ENCODE data around the gene HM13. TPM values are rescaled to one million over a fixed set of nuclear protein-coding genes. Genes with fewer than 3 reads are reported as not detected.
A peak's percentile ranks its signal among the peaks of the same experiment; 100 is the strongest.

HM13 gene
- total and polyA plus RNA-seq, 5 donors from 2014 or later, result 111 to 142 (median 134) TPM

DNA sequence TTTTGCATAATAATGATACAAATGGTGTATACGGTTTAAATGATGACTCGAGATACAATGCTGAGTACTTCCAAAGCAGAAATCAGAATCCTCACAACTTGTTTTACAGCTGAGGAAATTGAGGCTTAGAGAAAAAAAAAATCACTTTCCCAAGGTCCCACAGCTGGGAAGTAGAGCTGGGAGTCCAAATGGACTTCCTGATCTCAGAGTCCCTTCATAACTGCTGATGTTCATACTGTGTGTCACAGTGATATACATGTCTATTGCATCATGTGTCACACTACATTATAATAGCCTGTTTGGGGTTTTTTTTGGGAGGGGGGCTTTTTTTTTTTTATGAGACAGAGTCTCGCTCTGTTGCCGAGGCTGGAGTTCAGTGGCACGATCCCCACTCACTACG, 8.5 kb downstream of the HM13 start:
- Histone ChIP-seq H3K27ac (ENCODE audit: insufficient read depth, low read length, poor library complexity, severe bottlenecking) (no peak overlapping the region), H3K9me3 (ENCODE audit: control insufficient read depth in 2 of 2, low read length in 2 of 2) (no peaks in the 10 kb centered on the region), H3K4me3 (ENCODE audit: low read depth, low read length) (no peak overlapping the region), H3K4me1 (ENCODE audit: control insufficient read depth, insufficient read depth, low read length, poor library complexity, severe bottlenecking) (peaks cover 13% of the 10 kb centered on the region), H3K27me3 (ENCODE audit: control insufficient read depth, insufficient read depth, low read length) (no peaks in the 10 kb centered on the region), H3K36me3 (ENCODE audit: control insufficient read depth, insufficient read depth, low read length) (peaks cover 49% of the 10 kb centered on the region)
- peaks cover 17% of the 10 kb centered on the region for H3K36me3 Mint-ChIP-seq
- no peaks in the 10 kb centered on the region for H3K9me3 Mint-ChIP-seq
- peak overlapping the region in 1 of 4 donors; percentile 61 for H3K4me3 Mint-ChIP-seq
- ATAC-seq (ENCODE audit: low read depth in 2 of 2), result no peak
- peaks cover 13 to 72% (median 41%) of the 10 kb centered on the region in 4 donors for H3K4me1 Mint-ChIP-seq
- DNase-seq, result no peak
- H3K27ac Mint-ChIP-seq, result peak overlapping the region; percentile 15 to 59 (median 56)
- no peaks in the 10 kb centered on the region for H3K27me3 Mint-ChIP-seq

GRCh38 chr20:31523361-31524283, 9.4 kb downstream of the HM13 start:
- Histone ChIP-seq H3K4me3 (ENCODE audit: low read depth, low read length) (no peak overlapping the region), H3K9me3 (ENCODE audit: control insufficient read depth in 2 of 2, low read length in 2 of 2) (no peaks in the 10 kb centered on the region), H3K27ac (ENCODE audit: insufficient read depth, low read length, poor library complexity, severe bottlenecking) (no peak overlapping the region), H3K4me1 (ENCODE audit: control insufficient read depth, insufficient read depth, low read length, poor library complexity, severe bottlenecking) (peaks cover 11% of the 10 kb centered on the region), H3K36me3 (ENCODE audit: control insufficient read depth, insufficient read depth, low read length) (peaks cover 57% of the 10 kb centered on the region), H3K27me3 (ENCODE audit: control insufficient read depth, insufficient read depth, low read length) (no peaks in the 10 kb centered on the region)
- Mint-ChIP-seq H3K27ac (peak overlapping the region in 1 of 3 donors; percentile 25), H3K36me3 (peaks cover 21% of the 10 kb centered on the region), H3K27me3 (no peaks in the 10 kb centered on the region), H3K9me3 (no peaks in the 10 kb centered on the region), H3K4me1 (peaks cover 13 to 71% (median 41%) of the 10 kb centered on the region in 4 donors), H3K4me3 (peak overlapping the region in 1 of 4 donors; percentile 38)
- ATAC-seq (ENCODE audit: low read depth in 2 of 2) (peak in 1 of 2 donors; percentile 60), DNase-seq (no peak)

DNA sequence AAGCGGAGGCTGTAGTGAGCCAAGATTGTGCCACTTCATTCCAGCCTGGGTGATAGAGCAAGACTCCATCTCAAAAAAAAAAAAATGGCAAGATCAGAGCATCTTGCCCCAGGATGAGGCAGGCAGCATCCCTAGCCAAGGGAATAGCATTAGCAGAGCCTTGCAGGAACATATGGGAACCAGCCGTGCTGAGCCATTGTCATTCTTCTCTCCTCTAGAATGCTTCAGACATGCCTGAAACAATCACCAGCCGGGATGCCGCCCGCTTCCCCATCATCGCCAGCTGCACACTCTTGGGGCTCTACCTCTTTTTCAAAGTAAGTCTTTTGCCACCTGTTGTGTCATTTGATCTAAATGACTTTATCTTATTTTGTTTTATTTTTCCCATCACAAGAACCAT, 13.0 kb downstream of the HM13 start:
- Histone ChIP-seq H3K9me3 (ENCODE audit: control insufficient read depth in 2 of 2, low read length in 2 of 2) (no peaks in the 10 kb centered on the region), H3K4me3 (ENCODE audit: low read depth, low read length) (no peak overlapping the region), H3K4me1 (ENCODE audit: control insufficient read depth, insufficient read depth, low read length, poor library complexity, severe bottlenecking) (peaks cover 5% of the 10 kb centered on the region), H3K27ac (ENCODE audit: insufficient read depth, low read length, poor library complexity, severe bottlenecking) (no peak overlapping the region), H3K27me3 (ENCODE audit: control insufficient read depth, insufficient read depth, low read length) (no peaks in the 10 kb centered on the region), H3K36me3 (ENCODE audit: control insufficient read depth, insufficient read depth, low read length) (peaks cover 66% of the 10 kb centered on the region)
- no peak overlapping the region for H3K27ac Mint-ChIP-seq
- DNase-seq (no peak), ATAC-seq (ENCODE audit: low read depth in 2 of 2) (no peak)
- H3K4me1 Mint-ChIP-seq, result peaks cover 9 to 39% (median 22%) of the 10 kb centered on the region in 4 donors
- no peaks in the 10 kb centered on the region for H3K9me3 Mint-ChIP-seq
- no peaks in the 10 kb centered on the region for H3K27me3 Mint-ChIP-seq
- H3K4me3 Mint-ChIP-seq, result no peak overlapping the region
- peaks cover 28% of the 10 kb centered on the region for H3K36me3 Mint-ChIP-seq

DNA sequence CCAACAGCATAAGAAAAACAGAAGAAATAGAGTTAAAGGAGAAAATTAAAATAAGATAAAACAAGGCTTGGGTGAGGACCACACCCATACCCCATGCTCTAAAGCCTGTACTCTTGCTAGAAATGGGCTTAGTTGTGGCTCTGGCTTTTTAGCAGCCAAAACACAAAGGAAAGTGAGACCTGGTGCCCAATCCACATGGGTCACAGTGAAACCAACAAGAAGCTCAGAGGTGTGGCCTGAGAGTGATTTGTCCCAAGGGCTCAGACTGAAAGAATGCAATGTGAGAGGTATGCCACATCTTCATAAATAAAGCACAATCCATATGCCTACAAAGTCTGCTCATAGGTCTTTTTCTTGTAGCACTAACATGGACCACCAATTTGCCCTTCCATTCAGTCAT, 21.1 kb downstream of the HM13 start:
- no peaks in the 10 kb centered on the region for H3K9me3 ChIP-seq (ENCODE audit: control insufficient read depth in 2 of 2, low read length in 2 of 2)
- H3K27me3 ChIP-seq (ENCODE audit: control insufficient read depth, insufficient read depth, low read length), result no peaks in the 10 kb centered on the region
- DNase-seq (no peak), ATAC-seq (ENCODE audit: low read depth in 2 of 2) (no peak)
- peaks cover 3% of the 10 kb centered on the region for H3K4me1 ChIP-seq (ENCODE audit: control insufficient read depth, insufficient read depth, low read length, poor library complexity, severe bottlenecking)
- H3K27ac ChIP-seq (ENCODE audit: insufficient read depth, low read length, poor library complexity, severe bottlenecking), result no peak overlapping the region
- H3K4me3 Mint-ChIP-seq, result no peak overlapping the region
- H3K9me3 Mint-ChIP-seq, result no peaks in the 10 kb centered on the region
- H3K4me3 ChIP-seq (ENCODE audit: low read depth, low read length), result no peak overlapping the region
- H3K36me3 ChIP-seq (ENCODE audit: control insufficient read depth, insufficient read depth, low read length), result peaks cover 78% of the 10 kb centered on the region
- peaks cover 6 to 24% (median 15%) of the 10 kb centered on the region in 4 donors for H3K4me1 Mint-ChIP-seq
- H3K27me3 Mint-ChIP-seq, result no peaks in the 10 kb centered on the region
- H3K36me3 Mint-ChIP-seq, result peaks cover 57% of the 10 kb centered on the region
- H3K27ac Mint-ChIP-seq, result peak overlapping the region in 1 of 3 donors; percentile 32

DNA sequence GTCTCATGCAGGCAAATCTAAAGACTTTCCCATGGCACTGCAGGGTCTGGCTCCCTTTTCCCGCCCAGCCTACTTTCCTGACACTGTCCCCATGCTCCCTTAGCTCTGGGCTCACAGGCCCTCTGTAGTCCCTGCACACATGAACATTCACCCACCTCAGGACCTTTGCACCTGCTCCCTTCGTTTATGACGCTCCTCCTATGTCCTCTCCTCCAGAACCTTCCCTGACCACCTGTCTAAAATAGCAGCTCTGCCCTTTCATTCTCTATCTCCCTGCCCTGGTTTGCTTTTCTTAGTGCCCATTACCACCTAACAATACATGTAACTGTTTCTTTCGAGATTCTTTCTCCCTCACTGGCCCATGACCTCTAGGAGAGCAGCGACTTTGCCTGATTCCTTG, 22.3 kb downstream of the HM13 start:
- Histone ChIP-seq H3K9me3 (ENCODE audit: control insufficient read depth in 2 of 2, low read length in 2 of 2) (no peaks in the 10 kb centered on the region), H3K4me3 (ENCODE audit: low read depth, low read length) (no peak overlapping the region), H3K36me3 (ENCODE audit: control insufficient read depth, insufficient read depth, low read length) (peaks cover 68% of the 10 kb centered on the region), H3K4me1 (ENCODE audit: control insufficient read depth, insufficient read depth, low read length, poor library complexity, severe bottlenecking) (peaks cover 5% of the 10 kb centered on the region), H3K27ac (ENCODE audit: insufficient read depth, low read length, poor library complexity, severe bottlenecking) (no peak overlapping the region), H3K27me3 (ENCODE audit: control insufficient read depth, insufficient read depth, low read length) (no peaks in the 10 kb centered on the region)
- Mint-ChIP-seq H3K27ac (peak overlapping the region in 1 of 3 donors; percentile 57), H3K36me3 (peaks cover 48% of the 10 kb centered on the region), H3K4me1 (peaks cover 6 to 25% (median 16%) of the 10 kb centered on the region in 4 donors), H3K4me3 (no peak overlapping the region), H3K9me3 (no peaks in the 10 kb centered on the region), H3K27me3 (no peaks in the 10 kb centered on the region)
- DNase-seq (no peak), ATAC-seq (ENCODE audit: low read depth in 2 of 2) (no peak)

DNA sequence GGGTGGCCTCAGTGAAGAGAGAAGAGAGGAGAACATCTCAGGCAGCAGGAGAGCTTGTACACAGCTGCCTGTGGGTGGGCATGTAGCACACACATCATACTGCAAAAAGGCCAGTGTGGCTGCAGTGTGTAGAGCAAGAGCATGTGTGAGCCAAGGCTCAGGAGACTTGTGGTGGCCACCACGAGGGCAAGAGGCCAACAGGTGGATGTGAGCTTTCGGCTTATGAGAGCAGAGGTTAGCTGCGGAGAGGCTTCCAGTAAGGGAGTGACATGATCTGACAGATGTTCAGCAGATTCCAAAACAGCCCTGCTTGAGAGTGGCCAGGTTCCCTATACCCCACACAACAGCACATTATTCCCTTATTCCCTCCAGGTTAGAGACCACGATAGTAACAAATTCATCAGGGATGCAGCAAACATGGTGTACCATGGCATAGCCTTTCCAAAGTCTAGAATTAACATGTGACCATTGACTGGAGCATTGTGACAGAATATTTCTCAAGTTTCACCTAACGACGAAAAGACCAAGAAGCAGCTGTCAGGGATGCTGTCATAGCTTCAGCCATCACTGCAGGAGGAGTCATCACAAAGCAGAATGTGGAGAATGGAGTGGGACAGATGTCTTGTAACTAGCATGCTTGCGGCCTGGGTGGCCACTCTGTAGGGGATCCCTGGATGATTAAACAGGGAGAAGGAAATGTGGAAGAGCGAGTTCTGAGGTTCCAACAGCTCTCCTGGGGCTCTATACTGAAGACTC, 23.1 kb downstream of the HM13 start:
- H3K36me3 ChIP-seq (ENCODE audit: control insufficient read depth, insufficient read depth, low read length), result peaks cover 63% of the 10 kb centered on the region
- no peak for ATAC-seq (ENCODE audit: low read depth in 2 of 2)
- no peaks in the 10 kb centered on the region for H3K27me3 ChIP-seq (ENCODE audit: control insufficient read depth, insufficient read depth, low read length)
- Mint-ChIP-seq H3K36me3 (peaks cover 43% of the 10 kb centered on the region), H3K9me3 (no peaks in the 10 kb centered on the region), H3K27me3 (no peaks in the 10 kb centered on the region), H3K4me1 (peaks cover 6 to 32% (median 19%) of the 10 kb centered on the region in 4 donors), H3K4me3 (no peak overlapping the region), H3K27ac (peak overlapping the region; percentile 39 to 60 (median 57))
- H3K4me1 ChIP-seq (ENCODE audit: control insufficient read depth, insufficient read depth, low read length, poor library complexity, severe bottlenecking), result peaks cover 10% of the 10 kb centered on the region
- H3K4me3 ChIP-seq (ENCODE audit: low read depth, low read length), result no peak overlapping the region
- DNase-seq, result no peak
- H3K27ac ChIP-seq (ENCODE audit: insufficient read depth, low read length, poor library complexity, severe bottlenecking), result no peak overlapping the region
- H3K9me3 ChIP-seq (ENCODE audit: control insufficient read depth in 2 of 2, low read length in 2 of 2), result no peaks in the 10 kb centered on the region

GRCh38 chr20:31537890-31538289, 23.6 kb downstream of the HM13 start:
- Histone ChIP-seq H3K4me3 (ENCODE audit: low read depth, low read length) (no peak overlapping the region), H3K4me1 (ENCODE audit: control insufficient read depth, insufficient read depth, low read length, poor library complexity, severe bottlenecking) (peaks cover 10% of the 10 kb centered on the region), H3K27me3 (ENCODE audit: control insufficient read depth, insufficient read depth, low read length) (no peaks in the 10 kb centered on the region), H3K27ac (ENCODE audit: insufficient read depth, low read length, poor library complexity, severe bottlenecking) (no peak overlapping the region), H3K36me3 (ENCODE audit: control insufficient read depth, insufficient read depth, low read length) (peaks cover 60% of the 10 kb centered on the region), H3K9me3 (ENCODE audit: control insufficient read depth in 2 of 2, low read length in 2 of 2) (no peaks in the 10 kb centered on the region)
- Mint-ChIP-seq H3K4me3 (no peak overlapping the region), H3K4me1 (peaks cover 6 to 34% (median 23%) of the 10 kb centered on the region in 4 donors), H3K27me3 (no peaks in the 10 kb centered on the region), H3K9me3 (no peaks in the 10 kb centered on the region), H3K36me3 (peaks cover 39% of the 10 kb centered on the region), H3K27ac (peak overlapping the region in 1 of 3 donors; percentile 37)
- ATAC-seq (ENCODE audit: low read depth in 2 of 2) (no peak), DNase-seq (no peak)
